ENCODE results near the gene POLN.

POLN gene

DNA sequence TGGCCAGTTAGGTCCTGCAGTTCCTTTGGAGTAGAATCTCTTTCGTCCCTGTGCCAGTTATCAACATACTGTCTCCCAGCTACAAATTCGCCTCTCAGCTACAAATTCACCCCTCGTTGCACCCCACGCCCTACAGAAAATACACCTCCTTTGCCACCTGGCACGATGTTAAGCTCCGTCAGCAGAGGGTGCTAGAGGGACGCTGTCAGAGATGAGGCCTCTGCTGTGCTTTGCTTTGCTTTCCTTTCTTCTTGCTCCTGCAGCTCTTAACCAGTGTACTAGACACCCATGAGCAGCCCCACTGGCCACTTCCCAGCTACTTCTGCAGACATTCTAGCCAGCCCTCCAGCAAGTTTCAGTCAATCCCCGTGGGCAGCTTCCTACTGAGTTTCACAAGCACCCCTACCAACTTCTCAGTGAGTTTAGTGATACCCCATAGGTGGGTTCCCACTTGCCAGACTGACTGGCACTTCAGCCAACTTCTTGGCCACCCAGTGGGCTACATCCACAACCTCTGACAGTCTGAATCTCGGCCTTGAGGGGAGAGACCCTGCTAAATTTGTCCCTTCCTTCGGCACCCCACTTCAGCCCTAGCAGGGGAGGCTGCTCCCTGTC is 21.8 kb downstream of the POLN start:
- TF ChIP-seq TAF1 (IDR thresholded peaks at IDR 0.05; ENCODE audit: borderline replicate concordance, insufficient read depth, low read length) (no peak), POLR2AphosphoS5 (IDR thresholded peaks at IDR 0.05; ENCODE audit: low read depth, low read length) (no peak), SIN3A (IDR thresholded peaks at IDR 0.05; ENCODE audit: borderline replicate concordance, insufficient read depth, low read length) (no peak), FOXP2 (optimal IDR thresholded peaks at IDR 0.05; ENCODE audit: borderline replicate concordance, extremely low read depth, extremely low read length, insufficient read depth) (no peak)
- TF ChIP-seq, protein P1, sequence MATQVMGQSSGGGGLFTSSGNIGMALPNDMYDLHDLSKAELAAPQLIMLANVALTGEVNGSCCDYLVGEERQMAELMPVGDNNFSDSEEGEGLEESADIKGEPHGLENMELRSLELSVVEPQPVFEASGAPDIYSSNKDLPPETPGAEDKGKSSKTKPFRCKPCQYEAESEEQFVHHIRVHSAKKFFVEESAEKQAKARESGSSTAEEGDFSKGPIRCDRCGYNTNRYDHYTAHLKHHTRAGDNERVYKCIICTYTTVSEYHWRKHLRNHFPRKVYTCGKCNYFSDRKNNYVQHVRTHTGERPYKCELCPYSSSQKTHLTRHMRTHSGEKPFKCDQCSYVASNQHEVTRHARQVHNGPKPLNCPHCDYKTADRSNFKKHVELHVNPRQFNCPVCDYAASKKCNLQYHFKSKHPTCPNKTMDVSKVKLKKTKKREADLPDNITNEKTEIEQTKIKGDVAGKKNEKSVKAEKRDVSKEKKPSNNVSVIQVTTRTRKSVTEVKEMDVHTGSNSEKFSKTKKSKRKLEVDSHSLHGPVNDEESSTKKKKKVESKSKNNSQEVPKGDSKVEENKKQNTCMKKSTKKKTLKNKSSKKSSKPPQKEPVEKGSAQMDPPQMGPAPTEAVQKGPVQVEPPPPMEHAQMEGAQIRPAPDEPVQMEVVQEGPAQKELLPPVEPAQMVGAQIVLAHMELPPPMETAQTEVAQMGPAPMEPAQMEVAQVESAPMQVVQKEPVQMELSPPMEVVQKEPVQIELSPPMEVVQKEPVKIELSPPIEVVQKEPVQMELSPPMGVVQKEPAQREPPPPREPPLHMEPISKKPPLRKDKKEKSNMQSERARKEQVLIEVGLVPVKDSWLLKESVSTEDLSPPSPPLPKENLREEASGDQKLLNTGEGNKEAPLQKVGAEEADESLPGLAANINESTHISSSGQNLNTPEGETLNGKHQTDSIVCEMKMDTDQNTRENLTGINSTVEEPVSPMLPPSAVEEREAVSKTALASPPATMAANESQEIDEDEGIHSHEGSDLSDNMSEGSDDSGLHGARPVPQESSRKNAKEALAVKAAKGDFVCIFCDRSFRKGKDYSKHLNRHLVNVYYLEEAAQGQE (IDR thresholded peaks at IDR 0.05; ENCODE audit: insufficient read depth in 1 of 2, low read depth in 2 of 2, low read length in 2 of 2) = no peak

DNA sequence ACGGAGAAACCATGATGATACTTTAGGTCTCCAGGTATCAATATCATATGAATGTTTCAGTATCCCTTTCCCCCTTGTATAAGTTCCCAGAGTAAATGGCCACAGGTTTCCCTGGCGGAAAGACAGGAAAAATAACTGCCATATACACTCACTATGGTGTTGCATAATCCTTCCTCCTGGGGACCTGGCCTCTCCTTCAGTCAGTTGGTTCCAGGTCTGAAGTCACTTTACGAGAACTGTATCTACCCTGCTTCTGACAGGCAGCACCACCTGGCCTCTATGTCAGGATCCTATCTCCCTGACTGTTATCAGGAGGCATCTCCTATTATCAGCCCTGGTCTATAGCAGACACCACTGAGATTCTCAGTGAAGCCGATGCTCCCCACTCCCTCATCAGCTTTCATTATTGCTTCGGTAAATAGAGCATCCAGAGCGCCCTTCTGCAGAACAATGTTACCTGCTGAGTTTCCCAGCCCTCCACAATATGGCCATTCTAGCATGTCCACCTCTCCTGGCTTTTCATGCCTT is 22.6 kb downstream of the POLN start:
- TF ChIP-seq POLR2AphosphoS5 (IDR thresholded peaks at IDR 0.05; ENCODE audit: low read depth, low read length) (no peak), SIN3A (IDR thresholded peaks at IDR 0.05; ENCODE audit: borderline replicate concordance, insufficient read depth, low read length) (no peak), TAF1 (IDR thresholded peaks at IDR 0.05; ENCODE audit: borderline replicate concordance, insufficient read depth, low read length) (no peak), FOXP2 (optimal IDR thresholded peaks at IDR 0.05; ENCODE audit: borderline replicate concordance, extremely low read depth, extremely low read length, insufficient read depth) (no peak)
- TF ChIP-seq, protein P1 (IDR thresholded peaks at IDR 0.05; ENCODE audit: insufficient read depth in 1 of 2, low read depth in 2 of 2, low read length in 2 of 2) = no peak

DNA sequence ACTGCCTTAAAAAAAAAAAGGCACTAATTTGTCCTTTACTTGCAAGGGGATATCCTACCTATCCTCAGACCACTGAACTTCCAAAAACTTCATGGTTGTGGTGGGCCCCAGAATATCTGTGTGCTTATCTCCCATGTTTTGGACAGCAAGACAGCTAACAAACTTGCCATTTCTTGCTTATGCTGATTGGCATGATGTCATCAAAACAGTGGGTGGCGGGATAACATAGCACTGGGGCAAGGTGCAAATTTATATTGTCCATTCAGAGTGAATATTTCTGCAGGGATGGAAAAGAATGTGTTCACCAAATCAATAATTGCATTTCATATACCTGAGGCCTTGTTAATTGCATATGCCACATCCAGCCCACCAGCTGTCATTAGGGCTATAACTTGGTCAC is 23.5 kb downstream of the POLN start:
- TF ChIP-seq, protein P1 (IDR thresholded peaks at IDR 0.05; ENCODE audit: insufficient read depth in 1 of 2, low read depth in 2 of 2, low read length in 2 of 2) = no peak
- TF ChIP-seq SIN3A (IDR thresholded peaks at IDR 0.05; ENCODE audit: borderline replicate concordance, insufficient read depth, low read length) (no peak), TAF1 (IDR thresholded peaks at IDR 0.05; ENCODE audit: borderline replicate concordance, insufficient read depth, low read length) (no peak), FOXP2 (optimal IDR thresholded peaks at IDR 0.05; ENCODE audit: borderline replicate concordance, extremely low read depth, extremely low read length, insufficient read depth) (no peak), POLR2AphosphoS5 (IDR thresholded peaks at IDR 0.05; ENCODE audit: low read depth, low read length) (no peak)

DNA sequence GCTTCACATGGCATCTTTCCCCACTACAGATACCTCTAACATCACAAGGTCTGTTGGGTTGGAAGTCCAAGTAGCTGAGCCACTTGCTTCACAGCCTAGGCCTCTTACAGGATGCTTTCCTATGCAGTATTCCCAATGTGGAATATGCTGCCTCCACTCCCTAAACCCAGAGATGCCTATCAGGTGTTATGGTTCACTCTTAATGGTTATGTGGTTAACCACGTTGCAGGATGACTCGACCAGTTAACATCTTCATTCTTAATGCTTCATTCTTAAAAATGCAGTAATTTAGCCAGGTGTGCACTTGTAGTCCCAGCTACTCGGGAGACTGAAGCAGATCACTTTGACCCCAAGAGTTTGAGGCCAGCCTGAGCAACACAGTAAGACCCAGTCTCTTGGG is 24.2 kb downstream of the POLN start:
- no peak for TF ChIP-seq SIN3A (IDR thresholded peaks at IDR 0.05; ENCODE audit: borderline replicate concordance, insufficient read depth, low read length)
- no peak for TF ChIP-seq POLR2AphosphoS5 (IDR thresholded peaks at IDR 0.05; ENCODE audit: low read depth, low read length)
- no peak for TF ChIP-seq TAF1 (IDR thresholded peaks at IDR 0.05; ENCODE audit: borderline replicate concordance, insufficient read depth, low read length)
- TF ChIP-seq, protein P1 (IDR thresholded peaks at IDR 0.05; ENCODE audit: insufficient read depth in 1 of 2, low read depth in 2 of 2, low read length in 2 of 2) = no peak
- no peak for TF ChIP-seq FOXP2 (optimal IDR thresholded peaks at IDR 0.05; ENCODE audit: borderline replicate concordance, extremely low read depth, extremely low read length, insufficient read depth)
